ENCODE results near the gene B4GALT2.

The B4GALT2 gene

GRCh38 chr1:43944860-43945259 is 34.1 kb upstream of the B4GALT2 start:
- no peak for TF ChIP-seq CTCF (IDR thresholded peaks at IDR 0.05; ENCODE audit: insufficient read depth, low read length, poor library complexity, severe bottlenecking)
- Histone ChIP-seq H3K36me3 (ENCODE audit: control insufficient read depth, insufficient read depth, low read length) (peaks cover 5% of the 10 kb centered on the region), H3K27me3 (replicated peaks; ENCODE audit: control insufficient read depth, insufficient read depth, low read length) (no peaks in the 10 kb centered on the region), H3K4me3 (replicated peaks; ENCODE audit: low read depth, low read length) (no peak overlapping the region)
- no peak for DNase-seq (ENCODE audit: extremely low read depth, insufficient read length)

- H3K27me3 ChIP-seq (replicated peaks; ENCODE audit: control insufficient read depth, insufficient read depth, low read length) = no peaks in the 10 kb centered on the region
- DNase-seq (ENCODE audit: extremely low read depth, insufficient read length) = no peak
- H3K4me3 ChIP-seq (replicated peaks; ENCODE audit: low read depth, low read length) = peak overlapping the region; percentile 96
- peaks cover 6% of the 10 kb centered on the region for H3K36me3 ChIP-seq (ENCODE audit: control insufficient read depth, insufficient read depth, low read length)
- TF ChIP-seq CTCF (IDR thresholded peaks at IDR 0.05; ENCODE audit: insufficient read depth, low read length, poor library complexity, severe bottlenecking) = no peak
Measured at GRCh38 chr1:43945674-43946235, 33.3 kb upstream of the B4GALT2 start.

GRCh38 chr1:43946236-43947060 is 32.6 kb upstream of the B4GALT2 start, which contains the start of gene IPO13:
IPO13 (plus strand) TSS chr1:43946950; CDS start chr1:43947601, 651 bp downstream.
- H3K36me3 ChIP-seq (ENCODE audit: control insufficient read depth, insufficient read depth, low read length) = peaks cover 6% of the 10 kb centered on the region
- DNase-seq (ENCODE audit: extremely low read depth, insufficient read length) = peak; percentile 99

DNA sequence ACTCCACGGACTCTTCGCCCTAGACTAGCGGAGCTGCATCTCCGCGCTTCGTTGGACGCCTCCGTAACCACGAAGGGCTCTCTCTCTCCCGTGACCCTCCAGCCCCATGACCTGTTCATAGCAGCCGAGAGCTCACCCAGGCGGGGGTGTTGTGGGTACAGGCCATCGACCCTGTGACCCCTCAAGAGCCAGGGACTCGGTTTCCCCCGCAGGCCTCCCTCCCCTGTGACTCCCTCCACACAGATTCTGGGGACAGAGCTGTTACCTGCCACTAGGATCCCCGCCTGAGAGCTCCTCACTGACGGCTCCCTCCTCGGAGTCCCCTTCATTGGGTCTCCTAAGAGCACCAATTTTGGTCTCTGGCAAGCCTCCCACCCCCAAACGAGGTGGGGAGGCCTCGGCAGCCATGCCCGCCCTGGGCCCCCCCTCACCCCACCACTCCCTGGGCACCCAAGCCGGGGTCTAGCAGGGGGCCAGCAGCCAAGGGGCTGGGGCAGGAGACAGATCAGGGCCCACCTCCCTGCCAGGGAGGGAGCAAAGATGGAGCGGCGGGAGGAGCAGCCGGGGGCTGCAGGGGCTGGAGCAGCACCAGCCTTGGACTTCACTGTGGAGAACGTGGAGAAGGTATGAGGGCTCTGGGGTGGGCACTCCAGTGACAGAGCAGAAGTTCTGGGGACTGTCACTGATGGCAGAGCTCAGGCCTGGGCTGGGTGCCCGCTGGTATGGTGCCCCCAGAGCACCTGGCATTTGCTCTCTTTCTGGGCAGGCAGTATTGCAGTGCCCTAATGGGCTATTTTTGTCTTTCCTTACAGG is 31.7 kb upstream of the B4GALT2 start:
- TF ChIP-seq CTCF (IDR thresholded peaks at IDR 0.05; ENCODE audit: insufficient read depth, low read length, poor library complexity, severe bottlenecking) = no peak
- Histone ChIP-seq H3K4me3 (replicated peaks; ENCODE audit: low read depth, low read length) (peak overlapping the region; percentile 96), H3K27me3 (replicated peaks; ENCODE audit: control insufficient read depth, insufficient read depth, low read length) (no peaks in the 10 kb centered on the region), H3K36me3 (ENCODE audit: control insufficient read depth, insufficient read depth, low read length) (peaks cover 6% of the 10 kb centered on the region)
- no peak for DNase-seq (ENCODE audit: extremely low read depth, insufficient read length)

More at GRCh38 chr1:43946236-43947060, 32.6 kb upstream of the B4GALT2 start, which contains the start of gene IPO13:
- peak within 1 kb of the TSS; percentile 96 for H3K4me3 ChIP-seq (replicated peaks; ENCODE audit: low read depth, low read length)
- H3K27me3 ChIP-seq (replicated peaks; ENCODE audit: control insufficient read depth, insufficient read depth, low read length) = no peaks in the 10 kb centered on the region
- peak; percentile 80 for TF ChIP-seq CTCF (IDR thresholded peaks at IDR 0.05; ENCODE audit: insufficient read depth, low read length, poor library complexity, severe bottlenecking)

DNA sequence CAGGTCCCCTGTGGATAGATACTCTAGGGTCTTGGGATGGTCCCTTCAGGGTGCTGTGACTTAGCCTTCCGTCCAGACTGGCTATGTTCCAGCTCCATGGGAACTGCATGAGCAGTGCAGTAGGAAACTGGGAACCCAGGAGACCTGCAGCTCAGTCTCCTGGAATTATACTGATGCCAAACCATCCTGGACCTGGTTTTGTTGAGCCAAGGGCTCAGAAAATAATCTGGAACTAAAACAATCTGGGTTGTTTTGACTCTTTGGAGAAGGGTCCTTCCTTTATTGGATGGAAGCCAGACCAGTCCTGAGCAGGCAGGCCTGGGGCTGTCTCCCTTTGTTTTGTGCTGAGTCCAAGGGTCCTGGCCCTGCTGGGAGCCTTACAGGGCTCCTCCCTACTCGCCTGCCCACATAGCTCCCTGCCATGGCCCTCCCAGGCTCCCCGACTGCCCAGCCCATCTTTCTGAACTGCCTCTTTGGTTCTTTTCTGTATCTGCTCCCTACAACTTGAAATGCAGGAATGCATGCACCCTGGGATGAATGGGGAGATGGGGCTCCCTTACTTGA is 31.1 kb upstream of the B4GALT2 start:
- Histone ChIP-seq H3K36me3 (ENCODE audit: control insufficient read depth, insufficient read depth, low read length) (peaks cover 6% of the 10 kb centered on the region), H3K27me3 (replicated peaks; ENCODE audit: control insufficient read depth, insufficient read depth, low read length) (no peaks in the 10 kb centered on the region), H3K4me3 (replicated peaks; ENCODE audit: low read depth, low read length) (peak overlapping the region; percentile 96)
- no peak for TF ChIP-seq CTCF (IDR thresholded peaks at IDR 0.05; ENCODE audit: insufficient read depth, low read length, poor library complexity, severe bottlenecking)
- DNase-seq (ENCODE audit: extremely low read depth, insufficient read length) = no peak

Measured in GM06990 (cell line).